Measurements from ENCODE around the gene C16orf89.

Gene C16orf89

DNA sequence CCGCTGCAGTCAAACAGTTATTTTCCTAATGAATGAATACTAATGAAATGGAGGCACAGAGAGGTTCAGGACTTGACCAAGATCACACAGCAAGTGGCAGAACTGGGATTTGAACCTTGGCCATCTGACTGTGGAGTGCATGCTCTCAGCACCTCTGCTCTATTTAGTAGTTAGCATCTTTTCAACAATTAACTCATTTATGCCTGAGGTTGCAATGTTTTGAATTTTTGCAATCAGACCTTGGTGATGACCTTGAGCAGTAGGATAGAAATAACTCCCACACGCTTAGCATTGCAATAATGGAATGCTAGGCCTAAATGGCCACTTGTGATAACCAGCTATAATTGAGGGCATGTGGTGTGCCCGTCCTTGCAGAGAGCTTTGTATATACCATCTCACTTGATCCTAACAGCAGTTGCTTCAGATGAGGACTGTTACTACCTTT is 63.0 kb downstream of the C16orf89 start:
- DNase-seq, result no peak

DNA sequence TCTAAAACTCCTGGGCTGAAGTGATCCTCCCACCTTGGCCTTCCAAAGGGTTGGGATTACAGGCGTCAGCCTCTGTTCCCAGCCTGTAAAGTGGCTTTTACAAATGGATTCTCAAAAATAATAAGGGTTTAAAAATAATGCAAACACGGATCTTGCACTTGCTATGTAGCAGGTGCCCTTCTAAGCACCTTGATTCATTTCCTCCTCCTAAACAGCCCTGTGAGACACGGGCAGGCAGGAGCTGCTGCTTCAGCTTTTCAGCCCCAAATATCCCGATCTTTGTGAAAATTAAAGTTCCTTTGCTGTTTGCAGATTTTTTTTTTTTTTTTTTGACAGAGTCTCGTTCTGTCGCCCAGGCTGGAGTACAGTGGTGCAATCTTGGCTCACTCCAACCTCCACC is 63.8 kb downstream of the C16orf89 start:
- DNase-seq, result no peak

- DNase-seq, result no peak
Measured at GRCh38 chr16:5001571-5001970, 64.2 kb downstream of the C16orf89 start.

DNA sequence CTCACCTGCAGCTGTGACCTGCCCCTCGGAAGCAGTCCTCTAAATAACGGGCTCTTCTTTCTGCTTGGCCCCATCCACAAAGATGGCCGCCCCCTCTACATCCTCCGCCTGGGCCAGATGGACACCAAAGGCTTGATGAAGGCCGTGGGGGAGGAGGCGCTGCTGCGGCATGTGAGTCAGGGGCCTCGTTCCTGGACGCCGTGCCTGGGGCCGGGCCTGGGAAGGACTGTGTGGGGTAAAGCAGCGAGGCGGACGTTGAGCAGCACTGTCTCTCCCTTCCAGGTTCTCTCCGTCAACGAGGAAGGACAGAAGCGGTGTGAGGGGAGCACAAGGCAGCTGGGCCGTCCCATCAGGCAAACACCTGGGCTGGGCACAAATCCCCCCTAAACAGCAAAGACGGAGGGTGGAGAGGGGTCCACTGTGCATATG is 65.2 kb downstream of the C16orf89 start:
- no peak for DNase-seq

GRCh38 chr16:4994719-4995434 is 70.9 kb downstream of the C16orf89 start:
- no peak for DNase-seq
